Panc1 (cell line): ENCODE data around the gene ADAM12. TPM values are rescaled to one million over a fixed set of nuclear protein-coding genes. Genes with fewer than 3 reads are reported as not detected.

Source experiments
- ATAC-seq: fragments of 200-7000 bp; cut with Tn5 transposase; 2 replicates; pipeline ENCODE4 v1.9.1; 2020; ENCODE audit warnings: mild to moderate bottlenecking, moderate library complexity
- BruUV-seq: library from RNA; stranded (reverse); fragments of 400-500 nt; replicated peaks from 2 replicates; lab custom pipeline; 2021; lab: Mats Ljungman, UMichigan
- CTCF ChIA-PET: fragments of 300-600 bp; sonication (Branson Sonifier 250); formaldehyde crosslinking; loops from one replicate; lab custom pipeline; 2022; ENCODE audit warnings: antibody characterized with exemption; lab: Charles Lee
- POLR2A ChIA-PET: fragments of 300-600 bp; sonication (Branson Sonifier 250); formaldehyde crosslinking; loops from one replicate; lab custom pipeline; 2022; ENCODE audit warnings: antibody characterized with exemption; lab: Charles Lee
- DNase-seq: peaks from one replicate; pipeline ENCODE4 v3.0.0-alpha.2; 2010; ENCODE audit warnings: low read depth, low spot score
- H3K27ac ChIP-seq: 2 replicates; pipeline ENCODE4 v1.5.1; 2011; ENCODE audit warnings: mild to moderate bottlenecking, low read length, inconsistent platforms
- H3K27me3 ChIP-seq: fragments of 200-500 bp; sonication (Bioruptor generic); 2 replicates; pipeline ENCODE4 v1.6.0; 2014; ENCODE audit warnings: low read length, inconsistent platforms; ENCODE audit not compliant: control insufficient read depth, insufficient read depth
- H3K36me3 ChIP-seq: fragments of 200-500 bp; sonication (Bioruptor generic); 2 replicates; pipeline ENCODE4 v1.5.1; 2014; ENCODE audit warnings: inconsistent platforms, mild to moderate bottlenecking, low read length, moderate library complexity; ENCODE audit not compliant: control insufficient read depth, insufficient read depth
- H3K4me1 ChIP-seq: 2 replicates; pipeline ENCODE4 v1.5.1; 2011; ENCODE audit warnings: inconsistent platforms, mild to moderate bottlenecking, low read length, moderate library complexity; ENCODE audit not compliant: control insufficient read depth, insufficient read depth
- H3K4me3 ChIP-seq, 2 experiments: 2 replicates each; pipeline ENCODE4 v1.5.1; 2011 to 2012; ENCODE audit warnings: low read depth in 2 of 2, low read length in 2 of 2, mild to moderate bottlenecking in 2 of 2, inconsistent platforms in 1 of 2, moderate library complexity in 1 of 2
- H3K9me3 ChIP-seq: fragments of 200-500 bp; sonication (Bioruptor generic); 2 replicates; pipeline ENCODE4 v1.5.1; 2014; ENCODE audit warnings: low read depth, mild to moderate bottlenecking, inconsistent platforms, low read length, moderate library complexity; ENCODE audit not compliant: control insufficient read depth, insufficient read depth
- CTCF ChIP-seq: fragments of 450-650 bp; IDR thresholded peaks from 2 replicates; pipeline ENCODE4 v1.5.1; 2017; ENCODE audit warnings: mild to moderate bottlenecking
- POLR2AphosphoS5 ChIP-seq: IDR thresholded peaks from 2 replicates; pipeline ENCODE4 v1.6.1; 2012; ENCODE audit warnings: mild to moderate bottlenecking, low read depth, low read length, moderate library complexity
- REST ChIP-seq, 2 experiments: IDR thresholded peaks; 2 replicates each; pipeline ENCODE4 v1.6.1; 2011 to 2012; ENCODE audit warnings: low read depth in 2 of 2, control low read depth in 1 of 2, low read length in 1 of 2, mild to moderate bottlenecking in 1 of 2, moderate library complexity in 1 of 2; ENCODE audit not compliant: insufficient read depth in 1 of 2
- SIN3A ChIP-seq: IDR thresholded peaks from 2 replicates; pipeline ENCODE4 v1.6.1; 2012; ENCODE audit warnings: low read depth, mild to moderate bottlenecking, low read length, moderate library complexity, borderline replicate concordance; ENCODE audit not compliant: insufficient read depth
- TCF7L2 ChIP-seq: IDR thresholded peaks from 2 replicates; pipeline ENCODE4 v1.6.1; 2011; ENCODE audit warnings: mild to moderate bottlenecking, low read depth, low read length, inconsistent platforms
- in situ Hi-C: cut with HindIII; loops from 2 replicates; pipeline ENCODE4 v1.10.0; 2016; ENCODE audit warnings: low sequenced_read_pairs, low pct_unique_long_range_greater_than_20kb
- intact Hi-C: fragments of 100-400 bp; cut with micrococcal nuclease; formaldehyde crosslinking; loops from one replicate; pipeline ENCODE4 v1.10.0; 2022; ENCODE audit not compliant: unreplicated experiment
- total RNA-seq: library from RNA; stranded (reverse); gene quantifications from one replicate; pipeline ENCODE4 v1.2.1, GENCODE V29; 2021; ENCODE audit not compliant: unreplicated experiment

ADAM12 gene
- total RNA-seq, 1 experiment from 2014 or later, result 0.10 TPM

GRCh38 chr10:125983161-125983560 is 405.1 kb downstream of the ADAM12 start:
- POLR2A ChIA-PET, result interaction anchor here (0.6 kb wide), 1 partner anchor 22 kb away, joined by 3 read pairs; no protein-coding TSS in a partner anchor
- no peak for TF ChIP-seq CTCF
- TF ChIP-seq SIN3A, result no peak
- TF ChIP-seq TCF7L2, result no peak
- TF ChIP-seq REST (IDR thresholded peaks at IDR 0.05; ENCODE audit: insufficient read depth in 1 of 2, low read depth in 2 of 2, low read length in 1 of 2), result no peak
- no peak for TF ChIP-seq POLR2AphosphoS5
- Histone ChIP-seq H3K9me3 (no peaks in the 10 kb centered on the region), H3K4me3 (no peak overlapping the region), H3K27ac (peak overlapping the region; percentile 56), H3K4me1 (no peaks in the 10 kb centered on the region), H3K27me3 (no peaks in the 10 kb centered on the region), H3K36me3 (no peaks in the 10 kb centered on the region)
- no peak for DNase-seq
- CTCF ChIA-PET, result interaction anchor here (0.6 kb wide), 1 partner anchor 616 kb away, joined by 9 read pairs; no protein-coding TSS in a partner anchor
- in situ Hi-C loops (no loop called here), intact Hi-C loops (loop anchor here (2.0 to 10.0 kb wide), 2 partner anchors 402 to 766 kb away; partner anchors contain the start of gene ADAM12)
- no TSS peak for BruUV-seq
- no peak for ATAC-seq

- BruUV-seq, result no TSS peak
- peak; percentile 85 for ATAC-seq
- ChIA-PET POLR2A (interaction anchor here (0.7 kb wide), 1 partner anchor 200 kb away, joined by 6 read pairs; no protein-coding TSS in a partner anchor), CTCF (interaction anchor here (0.6 kb wide), 1 partner anchor 617 kb away, joined by 9 read pairs; no protein-coding TSS in a partner anchor)
- H3K4me3 ChIP-seq, result no peak overlapping the region
- peak; percentile 64 for DNase-seq
- no peaks in the 10 kb centered on the region for H3K36me3 ChIP-seq
- H3K27me3 ChIP-seq, result no peaks in the 10 kb centered on the region
- H3K9me3 ChIP-seq, result no peaks in the 10 kb centered on the region
- TF ChIP-seq CTCF (peak; percentile 75), SIN3A (no peak), TCF7L2 (no peak)
- in situ Hi-C loops, result no loop called here
- H3K4me1 ChIP-seq, result no peaks in the 10 kb centered on the region
- intact Hi-C loops, result loop anchor here (2.0 to 10.0 kb wide), 2 partner anchors 402 to 766 kb away; partner anchors contain the start of gene ADAM12
- H3K27ac ChIP-seq, result peak overlapping the region; percentile 56
Observed at GRCh38 chr10:125982260-125982948, 405.9 kb downstream of the ADAM12 start.
